ENCODE results near the gene ZBTB12. TPM values are rescaled to one million over a fixed set of nuclear protein-coding genes. Genes with fewer than 3 reads are reported as not detected.

ZBTB12 gene
- total and polyA plus RNA-seq, 7 experiments from 2014 or later, result 0.09 to 4.5 (median 1.8) TPM; not detected in 1

GRCh38 chr6:31896856-31897611 is 4.9 kb downstream of the ZBTB12 start:
- peaks cover 3 to 14% (median 8%) of the 10 kb centered on the region in 5 donors for H3K36me3 Mint-ChIP-seq
- Histone ChIP-seq H3K27me3 (ENCODE audit: control insufficient read depth in 2 of 2, insufficient read depth in 2 of 2, low read length in 2 of 2) (no peaks in the 10 kb centered on the region), H3K9me3 (ENCODE audit: control insufficient read depth in 2 of 3, low read length in 3 of 3) (no peaks in the 10 kb centered on the region), H3K36me3 (ENCODE audit: control insufficient read depth in 2 of 3, insufficient read depth in 3 of 3, low read length in 3 of 3) (peaks cover 0 to 26% (median 9%) of the 10 kb centered on the region in 3 experiments), H3K27ac (ENCODE audit: low read depth, low read length) (peak overlapping the region; percentile 96), H3K4me3 (ENCODE audit: low read length) (peak overlapping the region; percentile 93), H3K4me1 (ENCODE audit: control insufficient read depth in 2 of 2, insufficient read depth in 2 of 2, low read length in 2 of 2) (peaks cover 14 to 20% of the 10 kb centered on the region in 2 donors)
- CTCF ChIA-PET, result interaction anchor here (0.7 to 1.4 kb wide), 5 partner anchors 8 to 281 kb away, joined by 3 to 4 read pairs (median 3); partner anchors contain the start of genes NELFE and SKIC2
- H3K4me3 Mint-ChIP-seq, result peak overlapping the region; percentile 73 to 99 (median 90)
- ATAC-seq (no peak), DNase-seq (peak in 4 of 9 donors; percentile 9 to 42 (median 28))
- POLR2A ChIA-PET, result interaction anchor here (0.6 to 2.3 kb wide), 10 partner anchors 19 to 1075 kb away, joined by 3 to 13 read pairs (median 6); partner anchors contain the start of genes BAG6, CSNK2B, DXO and GPANK1
- H3K9me3 Mint-ChIP-seq, result peaks cover 0 to 3% (median 0%) of the 10 kb centered on the region in 11 donors
- H3K4me1 Mint-ChIP-seq, result peaks cover 22 to 41% (median 33%) of the 10 kb centered on the region in 7 donors
- peak overlapping the region; percentile 73 to 97 (median 87) for H3K27ac Mint-ChIP-seq
- intact Hi-C loops (cut with micrococcal nuclease), result loop anchor here (1.0 to 10.0 kb wide), 13 partner anchors 34 to 948 kb away; partner anchors contain the start of genes AGPAT1 (in 1 of the 2), ATP6V1G2 (in 1 of the 2), DDAH2 (in 1 of the 2) and FKBPL (in 1 of the 2)
- H3K27me3 Mint-ChIP-seq, result no peaks in the 10 kb centered on the region

DNA sequence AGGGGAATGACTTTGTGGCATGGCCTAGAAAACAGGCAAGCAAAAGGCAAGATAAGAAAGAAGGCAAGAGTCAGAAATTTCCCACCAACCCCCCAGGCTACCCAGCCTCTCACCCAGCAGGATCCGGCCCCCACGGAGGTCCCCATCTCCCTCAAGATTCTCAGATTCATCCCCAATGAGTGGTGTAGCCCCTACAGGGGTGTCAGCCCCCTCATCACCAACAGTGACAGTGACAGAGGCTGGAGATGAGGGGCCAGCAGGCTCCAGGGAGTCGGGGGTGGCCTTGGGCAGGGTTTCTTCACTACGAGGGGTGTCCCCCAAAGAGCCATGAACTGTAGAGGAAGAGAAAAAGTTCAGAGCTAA is 5.4 kb downstream of the ZBTB12 start:
- intact Hi-C loops (cut with micrococcal nuclease), result loop anchor here (2.0 to 10.0 kb wide), 7 partner anchors 99 to 948 kb away; partner anchors contain the start of genes AGPAT1 (in 1 of the 2), ATP6V1G2 (in 1 of the 2), FKBPL (in 1 of the 2) and GPSM3 (in 1 of the 2)
- Mint-ChIP-seq H3K27me3 (no peaks in the 10 kb centered on the region), H3K4me3 (peak overlapping the region; percentile 73 to 92 (median 86)), H3K36me3 (peaks cover 7 to 19% (median 9%) of the 10 kb centered on the region in 5 donors), H3K9me3 (peaks cover 0 to 3% (median 0%) of the 10 kb centered on the region in 11 donors), H3K4me1 (peaks cover 22 to 41% (median 33%) of the 10 kb centered on the region in 7 donors), H3K27ac (peak overlapping the region; percentile 73 to 93 (median 87))
- DNase-seq (no peak), ATAC-seq (no peak)
- Histone ChIP-seq H3K27me3 (ENCODE audit: control insufficient read depth in 2 of 2, insufficient read depth in 2 of 2, low read length in 2 of 2) (no peaks in the 10 kb centered on the region), H3K4me3 (ENCODE audit: low read length) (peak overlapping the region; percentile 93), H3K27ac (ENCODE audit: low read depth, low read length) (peak overlapping the region; percentile 96), H3K9me3 (ENCODE audit: control insufficient read depth in 2 of 3, low read length in 3 of 3) (no peaks in the 10 kb centered on the region), H3K36me3 (ENCODE audit: control insufficient read depth in 2 of 3, insufficient read depth in 3 of 3, low read length in 3 of 3) (peaks cover 0 to 30% (median 9%) of the 10 kb centered on the region in 3 experiments), H3K4me1 (ENCODE audit: control insufficient read depth in 2 of 2, insufficient read depth in 2 of 2, low read length in 2 of 2) (peaks cover 14 to 20% of the 10 kb centered on the region in 2 donors)
- ChIA-PET CTCF (interaction anchor here (1.6 kb wide), 1 partner anchor 9 kb away, joined by 3 read pairs; no protein-coding TSS in a partner anchor), POLR2A (interaction anchor here (1.5 kb wide), 1 partner anchor 77 kb away, joined by 4 read pairs; no protein-coding TSS in a partner anchor)

DNA sequence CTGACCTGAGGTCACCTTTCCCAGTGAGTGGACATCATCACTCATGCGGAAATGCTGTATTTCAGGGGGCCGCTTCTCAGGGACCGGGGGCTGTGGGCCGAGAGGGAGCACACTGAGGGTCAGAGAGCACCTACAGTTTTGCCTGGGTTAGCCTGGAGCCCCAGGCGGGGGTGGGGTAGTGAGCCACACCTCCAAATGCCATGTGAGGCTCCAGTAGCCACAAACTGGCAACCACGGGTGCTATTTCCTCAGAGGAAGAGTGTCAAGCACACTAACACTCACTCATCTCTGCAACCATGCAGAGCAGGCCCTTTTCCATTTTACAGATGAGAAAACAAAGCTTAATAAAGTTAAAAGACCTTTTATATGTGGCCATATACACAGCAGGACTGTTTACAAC is 9.1 kb downstream of the ZBTB12 start:
- Mint-ChIP-seq H3K36me3 (peaks cover 7 to 33% (median 18%) of the 10 kb centered on the region in 5 donors), H3K27me3 (no peaks in the 10 kb centered on the region), H3K9me3 (no peaks in the 10 kb centered on the region), H3K4me3 (no peak overlapping the region), H3K27ac (no peak overlapping the region), H3K4me1 (peaks cover 9 to 22% (median 16%) of the 10 kb centered on the region in 7 donors)
- CTCF ChIA-PET, result no interaction called here
- no peak for ATAC-seq
- intact Hi-C loops (cut with micrococcal nuclease), result loop anchor here in 1 of 2 donors (10.0 kb wide), 1 partner anchor 952 kb away; the partner anchor contains the start of gene PSMB8
- DNase-seq, result no peak
- Histone ChIP-seq H3K4me1 (ENCODE audit: control insufficient read depth in 2 of 2, insufficient read depth in 2 of 2, low read length in 2 of 2) (peaks cover 7% of the 10 kb centered on the region in 2 donors), H3K36me3 (ENCODE audit: control insufficient read depth in 2 of 3, insufficient read depth in 3 of 3, low read length in 3 of 3) (peaks cover 0 to 55% (median 9%) of the 10 kb centered on the region in 3 experiments), H3K9me3 (ENCODE audit: control insufficient read depth in 2 of 3, low read length in 3 of 3) (no peaks in the 10 kb centered on the region), H3K27me3 (ENCODE audit: control insufficient read depth in 2 of 2, insufficient read depth in 2 of 2, low read length in 2 of 2) (no peaks in the 10 kb centered on the region), H3K4me3 (ENCODE audit: low read length) (no peak overlapping the region), H3K27ac (ENCODE audit: low read depth, low read length) (no peak overlapping the region)
- POLR2A ChIA-PET, result no interaction called here

DNA sequence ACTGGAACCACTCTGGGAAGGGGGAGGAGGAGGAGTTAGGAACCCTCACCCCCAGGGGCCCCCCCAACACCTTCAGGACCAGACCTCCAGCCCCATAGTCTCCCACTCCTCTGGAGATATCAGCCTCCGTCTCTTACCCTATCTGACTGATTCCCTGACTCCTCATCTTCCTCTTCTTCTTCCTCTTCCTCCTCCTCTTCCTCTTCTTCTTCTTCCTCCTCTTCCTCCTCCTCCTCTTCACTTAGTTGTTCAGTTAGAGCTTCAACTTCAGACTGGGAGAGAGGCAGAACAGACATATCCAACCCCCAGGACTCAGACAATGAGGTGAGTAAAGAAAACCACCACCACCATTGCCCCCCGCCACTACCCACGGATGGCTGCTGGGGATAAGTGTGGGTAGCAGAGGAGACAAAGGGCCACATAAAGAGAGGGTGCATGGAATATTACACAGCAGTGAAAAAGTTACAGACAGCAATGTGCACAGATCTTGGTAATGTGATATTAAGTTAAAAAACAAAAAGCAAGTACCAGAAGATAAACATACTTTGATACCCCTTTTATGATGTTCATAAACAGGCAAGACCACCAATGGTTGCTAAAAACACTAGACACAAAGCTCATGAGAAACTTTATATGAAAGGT is 12.4 kb downstream of the ZBTB12 start:
- DNase-seq (no peak), ATAC-seq (no peak)
- H3K36me3 Mint-ChIP-seq, result peaks cover 12 to 53% (median 23%) of the 10 kb centered on the region in 5 donors
- Histone ChIP-seq H3K4me1 (ENCODE audit: control insufficient read depth in 2 of 2, insufficient read depth in 2 of 2, low read length in 2 of 2) (no peaks in the 10 kb centered on the region), H3K36me3 (ENCODE audit: control insufficient read depth in 2 of 3, insufficient read depth in 3 of 3, low read length in 3 of 3) (peaks cover 0 to 82% (median 14%) of the 10 kb centered on the region in 3 experiments), H3K27ac (ENCODE audit: low read depth, low read length) (no peak overlapping the region), H3K9me3 (ENCODE audit: control insufficient read depth in 2 of 3, low read length in 3 of 3) (no peaks in the 10 kb centered on the region), H3K27me3 (ENCODE audit: control insufficient read depth in 2 of 2, insufficient read depth in 2 of 2, low read length in 2 of 2) (no peaks in the 10 kb centered on the region), H3K4me3 (ENCODE audit: low read length) (no peak overlapping the region)
- ChIA-PET POLR2A (interaction anchor here (0.6 to 1.3 kb wide), 2 partner anchors 13 to 54 kb away, joined by 3 to 6 read pairs; partner anchors contain the start of gene ZBTB12), CTCF (interaction anchor here (1.2 kb wide), 1 partner anchor 8 kb away, joined by 4 read pairs; the partner anchor contains the start of gene EHMT2)
- no peaks in the 10 kb centered on the region for H3K9me3 Mint-ChIP-seq
- H3K27me3 Mint-ChIP-seq, result no peaks in the 10 kb centered on the region
- intact Hi-C loops (cut with micrococcal nuclease), result no loop called here
- no peak overlapping the region for H3K4me3 Mint-ChIP-seq
- H3K27ac Mint-ChIP-seq, result peak overlapping the region in 1 of 9 donors; percentile 12
- peaks cover 0 to 8% (median 4%) of the 10 kb centered on the region in 7 donors for H3K4me1 Mint-ChIP-seq

DNA sequence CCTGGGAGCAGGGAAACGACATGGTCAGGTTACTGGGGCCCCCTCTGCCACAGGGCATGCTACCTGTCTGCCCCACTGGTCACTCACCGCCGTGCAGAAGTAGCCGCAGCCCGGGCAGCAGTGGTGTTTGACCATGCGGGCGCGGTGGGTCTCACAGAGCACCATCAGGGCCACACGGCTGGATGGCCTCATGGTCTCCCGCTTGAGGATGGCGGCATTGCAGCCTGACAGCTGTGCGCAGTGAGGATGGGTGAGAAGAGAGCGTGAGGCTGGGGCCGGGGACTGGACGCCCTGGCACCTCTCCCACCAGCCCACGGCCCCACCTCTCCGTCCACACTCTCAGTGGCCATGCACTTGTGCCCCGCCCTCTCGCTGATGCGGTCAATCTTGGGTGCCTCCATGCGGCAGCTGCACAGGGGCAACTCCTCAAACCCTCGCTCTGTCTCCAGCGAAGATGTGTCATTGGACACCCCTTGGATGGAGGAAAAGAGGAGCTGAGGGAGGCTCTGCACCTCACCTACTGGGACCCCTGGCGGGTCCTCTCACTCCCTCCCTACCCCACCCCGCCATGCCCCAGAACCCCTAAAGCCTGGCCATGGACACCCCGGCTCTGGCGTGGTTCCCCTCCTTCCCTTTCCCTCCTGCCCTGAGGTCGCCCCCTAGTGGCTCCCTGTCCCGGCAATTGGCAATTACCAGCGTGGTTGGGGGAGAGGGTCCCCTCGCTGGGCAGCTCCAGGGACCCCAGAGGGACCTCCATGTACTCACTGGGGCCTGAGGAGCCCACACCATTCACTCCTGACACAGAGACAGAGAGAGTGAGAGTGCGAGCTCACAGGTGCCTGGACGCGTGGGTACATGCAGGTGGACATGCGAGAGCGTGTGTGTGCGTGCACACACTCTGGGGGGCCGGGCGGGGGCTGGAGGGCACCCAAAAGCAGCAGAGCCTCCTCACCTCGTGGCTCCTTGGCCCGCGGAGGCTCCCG is 13.3 kb downstream of the ZBTB12 start:
- Histone ChIP-seq H3K4me1 (ENCODE audit: control insufficient read depth in 2 of 2, insufficient read depth in 2 of 2, low read length in 2 of 2) (no peaks in the 10 kb centered on the region), H3K27ac (ENCODE audit: low read depth, low read length) (no peak overlapping the region), H3K36me3 (ENCODE audit: control insufficient read depth in 2 of 3, insufficient read depth in 3 of 3, low read length in 3 of 3) (peaks cover 0 to 90% (median 14%) of the 10 kb centered on the region in 3 experiments), H3K4me3 (ENCODE audit: low read length) (no peak overlapping the region), H3K27me3 (ENCODE audit: control insufficient read depth in 2 of 2, insufficient read depth in 2 of 2, low read length in 2 of 2) (no peaks in the 10 kb centered on the region), H3K9me3 (ENCODE audit: control insufficient read depth in 2 of 3, low read length in 3 of 3) (no peaks in the 10 kb centered on the region)
- intact Hi-C loops (cut with micrococcal nuclease), result no loop called here
- peaks cover 12 to 51% (median 23%) of the 10 kb centered on the region in 5 donors for H3K36me3 Mint-ChIP-seq
- CTCF ChIA-PET, result interaction anchor here (1.2 to 1.3 kb wide), 2 partner anchors 9 to 12 kb away, joined by 3 to 4 read pairs; partner anchors contain the start of gene EHMT2
- no peaks in the 10 kb centered on the region for H3K27me3 Mint-ChIP-seq
- H3K4me1 Mint-ChIP-seq, result peaks cover 0 to 8% (median 3%) of the 10 kb centered on the region in 7 donors
- no peak overlapping the region for H3K4me3 Mint-ChIP-seq
- no peak overlapping the region for H3K27ac Mint-ChIP-seq
- H3K9me3 Mint-ChIP-seq, result no peaks in the 10 kb centered on the region
- ATAC-seq (peak; percentile 70), DNase-seq (peak in 7 of 9 donors; percentile 36 to 69 (median 49))
- POLR2A ChIA-PET, result interaction anchor here (0.9 kb wide), 1 partner anchor 14 kb away, joined by 4 read pairs; no protein-coding TSS in a partner anchor

All from naive thymus-derived CD4-positive, alpha-beta T cell (primary cell).